ENCODE results near the gene KIF4B. TPM values are rescaled to one million over a fixed set of nuclear protein-coding genes. Genes with fewer than 3 reads are reported as not detected.
A peak's percentile ranks its signal among the peaks of the same experiment; 100 is the strongest.

Gene KIF4B
- total RNA-seq, 2 donors from 2014 or later = 0.05 TPM; not detected in 1

DNA sequence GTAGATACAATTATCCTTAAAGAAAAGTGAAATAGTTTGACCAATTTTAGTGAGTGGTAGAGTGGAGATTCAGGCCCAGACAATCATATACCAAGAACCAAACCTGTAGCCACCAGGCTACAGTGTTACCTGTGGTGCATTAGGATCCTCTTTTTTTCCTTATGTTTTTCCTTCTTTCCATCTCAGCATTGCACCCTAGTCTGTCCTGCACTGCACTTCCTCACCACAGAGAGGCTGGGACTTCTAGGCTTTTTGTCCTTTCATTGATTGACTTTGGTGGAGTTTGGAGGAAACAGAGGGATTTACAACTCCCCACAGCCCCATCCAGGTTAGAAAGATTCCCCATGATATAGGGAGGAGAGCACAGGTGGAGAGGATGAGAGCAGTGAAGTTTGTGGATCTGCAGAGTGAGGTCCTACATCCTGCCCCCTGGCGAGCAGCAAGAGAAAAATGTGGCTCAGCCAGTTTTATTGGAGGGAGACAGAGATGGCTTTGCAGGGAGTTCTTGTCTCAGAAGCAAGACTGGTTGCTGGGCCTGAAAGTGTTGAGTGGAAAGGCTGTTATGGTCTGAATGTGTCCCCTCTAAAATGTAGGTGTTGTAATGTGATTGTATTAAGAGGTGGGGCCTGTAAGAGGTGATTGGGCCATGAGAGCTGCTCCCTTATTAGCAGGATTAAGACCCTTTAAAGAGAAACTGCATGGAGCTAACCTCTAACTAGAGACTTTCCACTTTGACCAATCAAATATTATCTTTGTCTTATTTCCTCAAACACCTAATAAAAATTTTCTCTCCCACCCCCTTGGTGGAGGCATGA is 36.2 kb downstream of the KIF4B start:
- intact Hi-C loops (cut with DNase I) = no loop called here
- ATAC-seq (no peak), DNase-seq (no peak)

DNA sequence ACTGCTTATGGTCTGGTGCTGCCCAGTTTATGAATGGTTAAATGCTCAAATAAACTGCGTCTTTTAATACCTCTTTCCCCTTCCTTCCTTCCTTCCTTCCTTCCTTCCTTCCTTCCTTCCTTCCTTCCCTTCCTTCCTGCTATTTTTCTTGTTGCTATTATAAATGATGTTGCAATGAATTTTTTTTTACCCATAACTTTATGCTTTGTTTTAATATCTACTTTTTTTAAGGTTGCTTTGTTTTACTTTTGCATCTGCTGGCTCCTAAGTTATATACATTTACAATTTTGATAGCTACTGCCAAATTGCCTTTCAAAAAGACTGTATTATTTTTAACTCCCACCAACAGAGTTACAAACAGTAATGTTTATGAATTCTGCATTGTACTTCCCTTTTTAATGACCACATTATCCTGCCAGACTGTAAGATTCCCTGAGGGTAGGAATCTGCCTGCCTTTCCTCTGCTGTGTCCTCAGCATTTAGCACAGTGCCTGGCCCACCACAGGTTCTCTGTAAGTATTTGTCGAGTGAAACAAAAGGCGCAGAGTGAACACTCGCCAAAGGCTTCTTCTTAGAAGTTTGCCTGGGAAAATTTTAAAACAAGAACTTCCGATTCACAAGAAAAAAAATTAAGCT is 36.9 kb downstream of the KIF4B start:
- intact Hi-C loops (cut with DNase I) = no loop called here

DNA sequence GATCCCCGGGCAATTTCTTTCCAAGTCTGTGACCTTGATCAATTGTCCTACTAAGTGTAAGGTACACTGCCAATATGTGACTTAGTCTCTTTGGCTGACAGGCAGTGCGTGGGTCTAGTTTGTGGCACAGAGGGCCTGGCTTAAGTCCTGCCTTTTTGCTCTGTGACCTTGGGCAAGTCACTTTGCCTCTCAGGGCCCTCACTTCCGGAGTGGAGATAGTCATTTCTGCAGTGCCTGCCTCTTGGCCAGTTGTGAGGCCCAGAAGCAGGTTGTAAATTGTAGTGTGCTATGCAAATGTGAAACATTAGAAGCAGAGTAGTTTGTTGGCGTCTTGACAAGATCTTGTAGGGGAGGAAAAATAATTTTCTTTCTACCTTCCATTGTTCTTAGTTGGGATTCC is 39.0 kb downstream of the KIF4B start:
- DNase-seq (no peak), ATAC-seq (peak; percentile 35 to 41)
- intact Hi-C loops (cut with DNase I) = no loop called here

More for the DNA sequence above, 36.9 kb downstream of the KIF4B start:
- DNase-seq = no peak
- no peak for ATAC-seq

DNA sequence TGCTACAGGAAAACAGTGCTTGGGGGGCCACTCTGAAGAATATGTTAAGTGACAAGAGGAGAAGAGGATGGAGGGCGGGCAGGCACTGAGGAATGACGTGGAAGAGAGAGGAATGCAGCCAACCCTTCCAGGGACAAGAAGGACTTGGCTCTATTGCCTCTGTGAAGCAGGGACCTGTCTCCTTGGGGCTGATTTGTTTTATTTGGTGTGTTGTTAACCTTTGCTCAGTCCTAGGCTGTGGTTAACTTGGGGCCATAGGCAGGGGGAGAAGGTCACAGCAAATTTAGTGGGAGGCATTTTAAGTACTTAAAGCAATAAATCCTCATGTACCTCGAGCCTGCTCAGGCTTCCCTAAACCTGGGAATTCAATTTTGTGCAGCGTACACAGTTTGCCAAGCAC is 39.9 kb downstream of the KIF4B start:
- intact Hi-C loops (cut with DNase I) = no loop called here
- peak; percentile 59 to 61 for ATAC-seq
- DNase-seq = no peak

DNA sequence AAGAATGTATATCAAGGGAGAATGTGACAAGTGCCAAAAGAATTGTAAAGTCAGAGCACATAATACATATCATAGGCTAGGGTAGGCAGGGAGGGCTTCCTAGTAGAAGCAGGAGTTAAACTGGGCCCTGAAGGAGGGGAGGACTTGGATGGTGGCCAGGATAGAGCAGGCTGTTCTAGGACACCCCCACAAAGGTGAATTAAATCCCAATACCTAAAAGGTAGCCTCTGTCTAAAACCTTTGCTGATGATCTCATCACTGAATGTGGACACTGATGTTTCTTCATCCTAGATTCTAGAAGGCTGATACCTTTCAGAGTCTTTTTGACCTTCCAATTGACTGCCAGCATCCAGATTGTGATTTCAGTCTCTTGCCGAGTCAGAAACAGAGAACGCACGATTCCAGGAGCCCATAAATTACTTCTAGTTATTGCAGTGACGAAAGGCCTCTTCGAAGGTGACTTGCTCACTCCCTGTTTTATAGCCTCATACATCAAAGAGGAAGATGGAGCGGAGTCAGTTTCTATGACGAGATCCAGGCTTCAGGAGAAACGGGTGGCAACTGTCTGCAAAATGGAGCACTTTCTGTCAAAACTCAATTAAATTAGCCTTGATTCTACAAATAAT is 43.2 kb downstream of the KIF4B start:
- ATAC-seq = no peak
- DNase-seq = no peak
- intact Hi-C loops (cut with DNase I) = no loop called here

DNA sequence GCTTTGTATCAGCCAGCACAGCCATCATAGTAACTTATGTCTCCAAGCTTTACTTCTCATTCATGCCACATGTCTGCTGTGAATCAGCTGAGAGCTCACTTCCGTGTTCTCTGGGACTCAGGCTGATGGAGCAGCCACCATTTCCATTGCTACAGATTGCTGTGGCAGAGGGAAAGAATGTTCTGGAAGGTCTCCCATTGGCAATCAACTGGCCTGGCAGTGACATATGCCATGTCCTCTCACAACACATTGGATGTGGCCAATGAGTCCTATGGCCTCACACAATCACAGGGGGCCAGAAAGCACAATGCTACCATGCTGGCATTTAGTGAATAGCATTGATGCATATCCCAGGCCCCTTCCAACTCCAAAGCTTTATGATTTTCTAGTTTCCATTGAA is 44.1 kb downstream of the KIF4B start:
- no peak for DNase-seq
- ATAC-seq = no peak
- intact Hi-C loops (cut with DNase I) = no loop called here

DNA sequence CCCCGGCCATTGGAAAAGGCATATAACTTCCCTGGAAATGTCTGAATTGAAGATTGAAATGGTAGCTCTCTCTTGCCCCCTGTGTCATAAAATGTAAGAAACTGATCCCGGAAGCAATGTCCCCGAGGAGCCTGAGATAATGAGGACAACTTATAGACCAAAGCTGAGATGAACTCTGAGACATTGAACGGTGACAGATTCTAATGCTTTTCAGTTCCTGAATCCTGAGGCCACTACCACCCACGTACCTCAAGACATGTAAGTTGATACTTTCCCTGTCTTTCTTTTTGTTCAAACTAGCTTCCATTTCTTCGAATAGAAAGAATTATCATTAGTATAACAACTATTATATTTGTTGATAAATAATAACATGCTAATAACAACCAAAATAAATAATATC is 51.0 kb downstream of the KIF4B start:
- no peak for ATAC-seq
- no peak for DNase-seq
- intact Hi-C loops (cut with DNase I) = no loop called here

DNA sequence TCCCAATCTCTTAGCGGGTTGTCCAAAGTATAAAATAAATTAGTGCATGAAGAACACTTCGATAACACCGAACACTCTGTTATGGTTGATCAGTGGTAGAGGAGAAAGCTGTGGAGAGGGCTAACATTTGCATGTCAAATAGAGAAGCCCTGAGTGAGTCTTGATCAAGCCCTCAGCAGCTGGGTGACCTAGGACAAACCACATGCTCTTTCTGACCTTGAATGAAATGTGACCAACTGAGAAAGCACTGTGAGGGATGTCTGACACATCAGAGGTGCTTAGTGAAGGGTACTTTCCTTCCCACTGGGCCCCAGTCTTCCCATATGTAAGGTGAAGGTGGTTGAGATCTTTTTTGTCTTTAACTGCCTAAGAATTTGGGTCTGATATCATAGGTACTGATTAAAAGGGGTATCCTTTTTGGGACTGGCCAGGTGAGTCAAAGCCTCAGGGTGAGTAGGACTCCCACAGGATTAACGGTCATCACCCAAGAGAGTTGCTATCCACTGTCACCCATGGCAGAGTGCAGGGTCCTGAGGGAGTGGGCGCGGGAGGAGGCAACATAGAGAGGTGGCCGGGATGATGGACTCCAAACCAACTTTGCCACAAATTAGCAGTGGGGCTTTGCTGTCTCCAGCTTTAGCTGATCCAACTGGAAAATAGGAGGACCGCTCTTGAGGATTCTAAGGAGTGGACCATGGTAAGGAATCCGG is 53.5 kb downstream of the KIF4B start:
- ATAC-seq (no peak), DNase-seq (no peak)
- intact Hi-C loops (cut with DNase I) = no loop called here

Other genes with a start within 250 kb of the KIF4B start
- 10 to 100 TPM; 10.1 to 28.2 TPM for gene FAXDC2, start 163.2 kb upstream of the KIF4B start, total RNA-seq
- 10 to 100 TPM; 29.3 to 30.3 TPM for gene CNOT8, start 155.1 kb upstream of the KIF4B start, total RNA-seq
- gene GEMIN5, start 75.5 kb upstream of the KIF4B start, total RNA-seq = 10 to 100 TPM; 11.7 to 14.3 TPM
- gene MRPL22, start 72.7 kb upstream of the KIF4B start, total RNA-seq = 10 to 100 TPM; 58.2 to 63.5 TPM